Measurements from ENCODE around the gene PRM1. TPM values are rescaled to one million over a fixed set of nuclear protein-coding genes. Genes with fewer than 3 reads are reported as not detected.

The PRM1 gene
- total RNA-seq, 1 donor from 2014 or later, result not detected

DNA sequence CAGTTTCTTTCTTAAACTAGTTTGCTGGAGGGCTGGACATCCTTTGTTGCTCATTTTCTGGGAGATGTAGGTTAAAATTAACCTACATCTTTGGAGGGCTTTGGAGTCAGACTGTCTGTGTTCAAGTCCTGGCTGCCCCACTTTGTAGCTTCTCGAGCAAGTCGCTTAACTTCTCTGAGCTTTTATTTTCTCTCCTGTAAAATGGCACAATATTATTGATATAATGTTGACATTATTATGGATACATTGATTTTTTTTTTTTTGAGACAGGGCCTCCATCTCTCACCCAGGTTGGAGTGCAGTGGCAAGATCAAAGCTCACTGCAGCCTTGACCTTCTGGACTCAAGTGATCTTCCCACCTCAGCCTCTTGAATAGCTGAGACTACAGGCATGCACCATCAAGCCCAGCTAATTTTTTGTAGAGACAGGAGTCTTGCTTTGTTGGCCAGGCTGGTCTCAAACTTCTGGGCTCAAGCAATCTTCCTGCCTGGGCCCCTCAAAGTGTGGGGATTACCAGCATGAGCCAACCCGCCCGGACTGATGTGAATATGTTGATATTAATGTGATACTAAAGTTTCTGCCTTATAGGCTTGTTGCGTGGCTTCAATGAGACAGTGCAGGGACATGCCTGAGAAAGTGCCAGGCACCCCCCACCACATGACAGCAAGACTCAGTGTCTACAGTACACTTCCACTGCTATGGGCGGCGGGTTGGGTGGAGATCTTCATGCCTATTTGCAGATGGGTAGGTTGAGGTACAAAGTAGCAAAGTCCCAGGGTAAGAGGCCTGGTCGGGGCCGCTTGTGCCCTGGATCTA lies 32.6 kb upstream of the PRM1 start:
- Histone ChIP-seq H3K79me2 (ENCODE audit: insufficient read depth, low read length) (no peaks in the 10 kb centered on the region), H3K9ac (ENCODE audit: low read length) (no peak overlapping the region), H2AFZ (ENCODE audit: low read depth, low read length) (no peak overlapping the region), H3K4me2 (ENCODE audit: low read length) (peak overlapping the region; percentile 79), H3K9me3 (ENCODE audit: insufficient read depth, low read depth, low read length) (no peaks in the 10 kb centered on the region), H3K36me3 (ENCODE audit: insufficient read depth, low read length) (no peaks in the 10 kb centered on the region), H3K4me1 (ENCODE audit: insufficient read depth, low read length) (peaks cover 54% of the 10 kb centered on the region), H4K20me1 (ENCODE audit: insufficient read depth, low read length) (no peaks in the 10 kb centered on the region), H3K27me3 (ENCODE audit: insufficient read depth, low read length) (no peaks in the 10 kb centered on the region), H3K4me3 (ENCODE audit: insufficient read depth, low read depth, low read length) (no peak overlapping the region), H3K27ac (ENCODE audit: low read depth, low read length) (peak overlapping the region; percentile 53)
- Mint-ChIP-seq H3K4me3 (ENCODE audit: unreplicated experiment) (peak overlapping the region; percentile 67), H3K36me3 (ENCODE audit: low read depth, unreplicated experiment) (no peaks in the 10 kb centered on the region), H3K4me1 (ENCODE audit: low read depth, unreplicated experiment) (peaks cover 46% of the 10 kb centered on the region), H3K27ac (ENCODE audit: unreplicated experiment) (peak overlapping the region; percentile 96), H3K27me3 (ENCODE audit: low read depth, unreplicated experiment) (no peaks in the 10 kb centered on the region), H3K9me3 (ENCODE audit: unreplicated experiment) (no peaks in the 10 kb centered on the region)
- DNase-seq (ENCODE audit: low read depth) (no peak), FAIRE-seq (no peak)
- TF ChIP-seq EZH2 (IDR thresholded peaks at IDR 0.05; ENCODE audit: insufficient read depth, low read length), result no peak
- TF ChIP-seq, protein P1, sequence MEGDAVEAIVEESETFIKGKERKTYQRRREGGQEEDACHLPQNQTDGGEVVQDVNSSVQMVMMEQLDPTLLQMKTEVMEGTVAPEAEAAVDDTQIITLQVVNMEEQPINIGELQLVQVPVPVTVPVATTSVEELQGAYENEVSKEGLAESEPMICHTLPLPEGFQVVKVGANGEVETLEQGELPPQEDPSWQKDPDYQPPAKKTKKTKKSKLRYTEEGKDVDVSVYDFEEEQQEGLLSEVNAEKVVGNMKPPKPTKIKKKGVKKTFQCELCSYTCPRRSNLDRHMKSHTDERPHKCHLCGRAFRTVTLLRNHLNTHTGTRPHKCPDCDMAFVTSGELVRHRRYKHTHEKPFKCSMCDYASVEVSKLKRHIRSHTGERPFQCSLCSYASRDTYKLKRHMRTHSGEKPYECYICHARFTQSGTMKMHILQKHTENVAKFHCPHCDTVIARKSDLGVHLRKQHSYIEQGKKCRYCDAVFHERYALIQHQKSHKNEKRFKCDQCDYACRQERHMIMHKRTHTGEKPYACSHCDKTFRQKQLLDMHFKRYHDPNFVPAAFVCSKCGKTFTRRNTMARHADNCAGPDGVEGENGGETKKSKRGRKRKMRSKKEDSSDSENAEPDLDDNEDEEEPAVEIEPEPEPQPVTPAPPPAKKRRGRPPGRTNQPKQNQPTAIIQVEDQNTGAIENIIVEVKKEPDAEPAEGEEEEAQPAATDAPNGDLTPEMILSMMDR (IDR thresholded peaks at IDR 0.05; ENCODE audit: insufficient read depth, low read depth, low read length), result no peak

DNA sequence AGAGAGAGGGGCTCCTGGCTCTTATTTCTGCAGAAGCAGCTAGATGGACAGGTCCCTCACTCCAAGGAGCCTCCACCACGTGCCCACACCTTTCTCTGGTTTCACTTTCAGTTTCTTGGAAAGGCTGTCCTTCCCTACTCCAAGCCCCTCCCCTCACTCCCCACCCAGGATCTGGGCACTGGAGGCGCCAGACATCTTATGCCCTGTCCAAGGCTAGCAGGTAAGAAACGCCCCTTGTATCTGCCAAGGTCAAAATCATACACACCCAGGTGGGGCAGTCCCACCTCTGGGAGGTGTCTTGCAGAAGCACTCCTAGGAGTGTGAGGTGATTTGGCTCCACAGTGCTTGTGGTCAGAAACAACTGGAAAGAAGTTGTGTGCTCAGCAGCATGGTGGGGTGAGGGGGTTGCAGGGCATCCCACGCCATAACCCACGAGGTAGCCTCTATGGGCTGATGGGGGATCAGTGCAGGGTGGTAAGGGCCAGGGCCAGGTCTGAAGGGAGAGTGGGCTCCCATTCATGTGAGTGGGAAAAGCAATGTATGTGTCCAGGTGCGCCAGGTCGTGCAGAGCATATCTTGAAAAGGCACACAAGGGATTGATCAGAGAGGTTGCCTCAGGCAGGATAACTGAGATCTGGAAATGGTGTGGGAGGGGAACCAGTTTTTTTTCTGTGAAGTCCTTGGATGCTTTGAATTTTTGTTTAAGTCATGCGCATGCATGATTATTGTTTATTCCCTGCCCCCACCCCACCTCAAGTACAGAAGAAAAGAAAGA lies 31.8 kb upstream of the PRM1 start:
- no peaks in the 10 kb centered on the region for H3K36me3 ChIP-seq (ENCODE audit: insufficient read depth, low read length)
- H3K4me3 Mint-ChIP-seq (ENCODE audit: unreplicated experiment), result peak overlapping the region; percentile 73
- H3K4me2 ChIP-seq (ENCODE audit: low read length), result peak overlapping the region; percentile 79
- TF ChIP-seq, protein P1 (IDR thresholded peaks at IDR 0.05; ENCODE audit: insufficient read depth, low read depth, low read length), result no peak
- TF ChIP-seq EZH2 (IDR thresholded peaks at IDR 0.05; ENCODE audit: insufficient read depth, low read length), result no peak
- no peaks in the 10 kb centered on the region for H3K9me3 Mint-ChIP-seq (ENCODE audit: unreplicated experiment)
- H3K27me3 ChIP-seq (ENCODE audit: insufficient read depth, low read length), result no peaks in the 10 kb centered on the region
- H2AFZ ChIP-seq (ENCODE audit: low read depth, low read length), result peak overlapping the region; percentile 21
- no peaks in the 10 kb centered on the region for H3K27me3 Mint-ChIP-seq (ENCODE audit: low read depth, unreplicated experiment)
- FAIRE-seq (no peak), DNase-seq (ENCODE audit: low read depth) (peak; percentile 73)
- peaks cover 54% of the 10 kb centered on the region for H3K4me1 ChIP-seq (ENCODE audit: insufficient read depth, low read length)
- peak overlapping the region; percentile 53 for H3K27ac ChIP-seq (ENCODE audit: low read depth, low read length)
- H3K79me2 ChIP-seq (ENCODE audit: insufficient read depth, low read length), result no peaks in the 10 kb centered on the region
- peak overlapping the region; percentile 8 for H3K4me3 ChIP-seq (ENCODE audit: insufficient read depth, low read depth, low read length)
- no peaks in the 10 kb centered on the region for H4K20me1 ChIP-seq (ENCODE audit: insufficient read depth, low read length)
- H3K4me1 Mint-ChIP-seq (ENCODE audit: low read depth, unreplicated experiment), result peaks cover 44% of the 10 kb centered on the region
- H3K27ac Mint-ChIP-seq (ENCODE audit: unreplicated experiment), result peak overlapping the region; percentile 96
- no peaks in the 10 kb centered on the region for H3K9me3 ChIP-seq (ENCODE audit: insufficient read depth, low read depth, low read length)
- H3K36me3 Mint-ChIP-seq (ENCODE audit: low read depth, unreplicated experiment), result no peaks in the 10 kb centered on the region
- H3K9ac ChIP-seq (ENCODE audit: low read length), result peak overlapping the region; percentile 49

All from astrocyte (in vitro differentiated cells and primary cell).